HepG2 (cell line): ENCODE measurements around the gene PLA2G2A. TPM values are rescaled to one million over a fixed set of nuclear protein-coding genes. Genes with fewer than 3 reads are reported as not detected.

ENCODE experiments used
- FLYWCH1 ChIP-seq: sonication (generic); formaldehyde crosslinking; IDR thresholded peaks from 2 replicates; pipeline ENCODE4 v1.8.1; 2023; ENCODE audit warnings: mild to moderate bottlenecking, missing genetic modification reagents
- FOXA3 ChIP-seq: IDR thresholded peaks from 2 replicates; pipeline ENCODE4 v1.6.1; 2016; ENCODE audit warnings: missing genetic modification reagents, missing compliant biosample characterization
- FOXP1 ChIP-seq, 2 experiments: fragments of 450-650 bp in 1 of 2; IDR thresholded peaks; 2 replicates each; pipeline ENCODE4 v1.6.1; 2017 to 2018; ENCODE audit warnings: antibody characterized with exemption in 1 of 2
- GABPB1 ChIP-seq: IDR thresholded peaks from 2 replicates; pipeline ENCODE4 v1.6.1; 2016; ENCODE audit warnings: mild to moderate bottlenecking, missing genetic modification reagents, moderate library complexity, missing compliant biosample characterization
- GTF3A ChIP-seq: sonication (generic); formaldehyde crosslinking; conservative IDR thresholded peaks from 2 replicates; pipeline ENCODE4 v1.4.0; 2020; ENCODE audit warnings: mild to moderate bottlenecking, missing genetic modification reagents
- HNRNPL ChIP-seq: fragments of 200-400 bp; formaldehyde crosslinking; IDR thresholded peaks from 2 replicates; pipeline ENCODE4 v1.6.1; 2017; ENCODE audit warnings: mild to moderate bottlenecking, low read depth, low read length
- JUND ChIP-seq: sonication (generic); formaldehyde crosslinking; IDR thresholded peaks from 2 replicates; pipeline ENCODE4 v1.8.0; 2022; ENCODE audit warnings: mild to moderate bottlenecking, missing genetic modification reagents
- PHB2 ChIP-seq: fragments of 450-650 bp; IDR thresholded peaks from 2 replicates; pipeline ENCODE4 v1.6.1; 2018; ENCODE audit not compliant: partially characterized antibody
- REPIN1 ChIP-seq: sonication (generic); formaldehyde crosslinking; IDR thresholded peaks from 2 replicates; pipeline ENCODE4 v1.8.0; 2022; ENCODE audit warnings: missing genetic modification reagents, low read depth, mild to moderate bottlenecking, borderline replicate concordance
- RNF2 ChIP-seq: fragments of 450-650 bp; conservative IDR thresholded peaks from 2 replicates; pipeline ENCODE4 v1.6.1; 2016; ENCODE audit warnings: low read depth
- SIX1 ChIP-seq: sonication (generic); formaldehyde crosslinking; IDR thresholded peaks from 2 replicates; pipeline ENCODE4 v1.4.0; 2020; ENCODE audit warnings: missing genetic modification reagents, borderline replicate concordance
- TRIM24 ChIP-seq: sonication (generic); formaldehyde crosslinking; IDR thresholded peaks from 2 replicates; pipeline ENCODE4 v1.8.0; 2022; ENCODE audit warnings: mild to moderate bottlenecking, missing genetic modification reagents
- YY1 ChIP-seq: IDR thresholded peaks from 2 replicates; pipeline ENCODE4 v1.6.1; 2011; ENCODE audit warnings: low read length, low read depth, moderate library complexity, mild to moderate bottlenecking; ENCODE audit not compliant: insufficient read depth, insufficient replicate concordance
- ZNF234 ChIP-seq: sonication (generic); formaldehyde crosslinking; conservative IDR thresholded peaks from 2 replicates; pipeline ENCODE4 v1.5.1; 2020; ENCODE audit warnings: mild to moderate bottlenecking, missing genetic modification reagents
- ZNF33A ChIP-seq: sonication (generic); formaldehyde crosslinking; IDR thresholded peaks from 2 replicates; pipeline ENCODE4 v1.5.1; 2020; ENCODE audit warnings: missing genetic modification reagents, mild to moderate bottlenecking, moderate library complexity, borderline replicate concordance
- ZNF44 ChIP-seq: sonication (generic); formaldehyde crosslinking; IDR thresholded peaks from 2 replicates; pipeline ENCODE4 v1.5.1; 2020; ENCODE audit warnings: mild to moderate bottlenecking, missing genetic modification reagents
- ZNF510 ChIP-seq: sonication (generic); formaldehyde crosslinking; IDR thresholded peaks from 2 replicates; pipeline ENCODE4 v1.4.0; 2020; ENCODE audit warnings: low read depth, mild to moderate bottlenecking, missing genetic modification reagents
- ZNF558 ChIP-seq: sonication (generic); formaldehyde crosslinking; IDR thresholded peaks from 2 replicates; pipeline ENCODE4 v1.9.0; 2022; ENCODE audit warnings: mild to moderate bottlenecking, missing genetic modification reagents, borderline replicate concordance
- ZNF746 ChIP-seq: sonication (generic); formaldehyde crosslinking; IDR thresholded peaks from 2 replicates; pipeline ENCODE4 v1.8.0; 2022; ENCODE audit warnings: mild to moderate bottlenecking, missing genetic modification reagents
- ZNF75D ChIP-seq: sonication (generic); formaldehyde crosslinking; IDR thresholded peaks from 2 replicates; pipeline ENCODE4 v1.8.1; 2023; ENCODE audit warnings: missing genetic modification reagents, mild to moderate bottlenecking, borderline replicate concordance
- ZNF773 ChIP-seq: sonication (generic); formaldehyde crosslinking; IDR thresholded peaks from 2 replicates; pipeline ENCODE4 v1.4.0; 2020; ENCODE audit warnings: missing genetic modification reagents, borderline replicate concordance
- ZNF792 ChIP-seq: IDR thresholded peaks from 2 replicates; pipeline ENCODE4 v1.6.1; 2016
- polyA plus RNA-seq, 8 experiments: library from polyadenylated mRNA; depleted of rRNA in 3 of 8; stranded (reverse) in 7 of 8; unstranded in 1 of 8; fragments of >200 nt; fragmentation: Illumina TruSeq in 4 of 8; extraction: Trizol in 4 of 8; gene quantifications; 2 replicates each; pipeline versions ENCODE4 v1.2.1 to v1.2.3, GENCODE V29; 2011 to 2016; ENCODE audit warnings: low read depth in 4 of 8, missing spikeins in 1 of 8, mixed read lengths in 1 of 8; ENCODE audit not compliant: insufficient read depth in 1 of 8
- total RNA-seq, 5 experiments: library from RNA; depleted of rRNA; stranded (reverse); fragments of >200 nt; fragmentation: Illumina TruSeq; extraction: Trizol; gene quantifications; 2 replicates each; pipeline ENCODE4 v1.2.3, GENCODE V29; 2016; ENCODE audit warnings: low read depth in 1 of 5
- TF ChIP-seq, protein P1 (sequence below): IDR thresholded peaks from 2 replicates; pipeline ENCODE4 v1.6.1; 2018; ENCODE audit warnings: missing genetic modification reagents
- TF ChIP-seq, protein P2 (sequence below): sonication (generic); formaldehyde crosslinking; IDR thresholded peaks from 2 replicates; pipeline ENCODE4 v1.4.0; 2020; ENCODE audit warnings: missing genetic modification reagents
- TF ChIP-seq, protein P3 (sequence below): sonication (generic); formaldehyde crosslinking; IDR thresholded peaks from 2 replicates; pipeline ENCODE4 v1.9.0; 2021; ENCODE audit warnings: mild to moderate bottlenecking, missing genetic modification reagents

Gene PLA2G2A
- total and polyA plus RNA-seq, 2 of the 13 experiments (the other 11 are each of a cell fraction or from before 2014, with no cell fraction given), result 0.35 to 30.3 TPM

- TF ChIP-seq, protein P1, sequence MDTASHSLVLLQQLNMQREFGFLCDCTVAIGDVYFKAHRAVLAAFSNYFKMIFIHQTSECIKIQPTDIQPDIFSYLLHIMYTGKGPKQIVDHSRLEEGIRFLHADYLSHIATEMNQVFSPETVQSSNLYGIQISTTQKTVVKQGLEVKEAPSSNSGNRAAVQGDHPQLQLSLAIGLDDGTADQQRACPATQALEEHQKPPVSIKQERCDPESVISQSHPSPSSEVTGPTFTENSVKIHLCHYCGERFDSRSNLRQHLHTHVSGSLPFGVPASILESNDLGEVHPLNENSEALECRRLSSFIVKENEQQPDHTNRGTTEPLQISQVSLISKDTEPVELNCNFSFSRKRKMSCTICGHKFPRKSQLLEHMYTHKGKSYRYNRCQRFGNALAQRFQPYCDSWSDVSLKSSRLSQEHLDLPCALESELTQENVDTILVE (CRISPR knock-in tag), result peak; percentile 88
- no peak for TF ChIP-seq FOXP1 (IDR thresholded peaks at IDR 0.05)
- TF ChIP-seq FOXP1 (CRISPR knock-in tag; IDR thresholded peaks at IDR 0.05), result peak; percentile 95
- peak; percentile 59; the same call in 1 of the 2 replicates for TF ChIP-seq ZNF792
- TF ChIP-seq REPIN1 (CRISPR knock-in tag), result no peak
- TF ChIP-seq ZNF234 (CRISPR knock-in tag), result no peak
- TF ChIP-seq ZNF746, result no peak
- no peak for TF ChIP-seq ZNF33A (CRISPR knock-in tag)
- peak; percentile 81; the same call in 1 of the 2 replicates for TF ChIP-seq SIX1 (CRISPR knock-in tag)
- no peak for TF ChIP-seq PHB2
- no peak for TF ChIP-seq FLYWCH1 (CRISPR knock-in tag)
- TF ChIP-seq YY1, result no peak
- no peak for TF ChIP-seq HNRNPL
- TF ChIP-seq GTF3A (CRISPR knock-in tag), result no peak
- no peak for TF ChIP-seq TRIM24
- no peak for TF ChIP-seq RNF2
- TF ChIP-seq JUND, result no peak
- TF ChIP-seq, protein P2, sequence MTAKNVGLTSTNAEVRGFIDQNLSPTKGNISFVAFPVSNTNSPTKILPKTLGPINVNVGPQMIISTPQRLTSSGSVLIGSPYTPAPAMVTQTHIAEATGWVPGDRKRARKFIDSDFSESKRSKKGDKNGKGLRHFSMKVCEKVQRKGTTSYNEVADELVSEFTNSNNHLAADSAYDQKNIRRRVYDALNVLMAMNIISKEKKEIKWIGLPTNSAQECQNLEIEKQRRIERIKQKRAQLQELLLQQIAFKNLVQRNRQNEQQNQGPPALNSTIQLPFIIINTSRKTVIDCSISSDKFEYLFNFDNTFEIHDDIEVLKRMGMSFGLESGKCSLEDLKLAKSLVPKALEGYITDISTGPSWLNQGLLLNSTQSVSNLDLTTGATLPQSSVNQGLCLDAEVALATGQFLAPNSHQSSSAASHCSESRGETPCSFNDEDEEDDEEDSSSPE (CRISPR knock-in tag), result no peak
- TF ChIP-seq FOXA3 (CRISPR knock-in tag), result peak; percentile 98
- no peak for TF ChIP-seq ZNF773
- no peak for TF ChIP-seq ZNF75D
- TF ChIP-seq ZNF44 (CRISPR knock-in tag), result no peak
- no peak for TF ChIP-seq ZNF558 (CRISPR knock-in tag)
- no peak for TF ChIP-seq ZNF510 (CRISPR knock-in tag)
- TF ChIP-seq, protein P3, sequence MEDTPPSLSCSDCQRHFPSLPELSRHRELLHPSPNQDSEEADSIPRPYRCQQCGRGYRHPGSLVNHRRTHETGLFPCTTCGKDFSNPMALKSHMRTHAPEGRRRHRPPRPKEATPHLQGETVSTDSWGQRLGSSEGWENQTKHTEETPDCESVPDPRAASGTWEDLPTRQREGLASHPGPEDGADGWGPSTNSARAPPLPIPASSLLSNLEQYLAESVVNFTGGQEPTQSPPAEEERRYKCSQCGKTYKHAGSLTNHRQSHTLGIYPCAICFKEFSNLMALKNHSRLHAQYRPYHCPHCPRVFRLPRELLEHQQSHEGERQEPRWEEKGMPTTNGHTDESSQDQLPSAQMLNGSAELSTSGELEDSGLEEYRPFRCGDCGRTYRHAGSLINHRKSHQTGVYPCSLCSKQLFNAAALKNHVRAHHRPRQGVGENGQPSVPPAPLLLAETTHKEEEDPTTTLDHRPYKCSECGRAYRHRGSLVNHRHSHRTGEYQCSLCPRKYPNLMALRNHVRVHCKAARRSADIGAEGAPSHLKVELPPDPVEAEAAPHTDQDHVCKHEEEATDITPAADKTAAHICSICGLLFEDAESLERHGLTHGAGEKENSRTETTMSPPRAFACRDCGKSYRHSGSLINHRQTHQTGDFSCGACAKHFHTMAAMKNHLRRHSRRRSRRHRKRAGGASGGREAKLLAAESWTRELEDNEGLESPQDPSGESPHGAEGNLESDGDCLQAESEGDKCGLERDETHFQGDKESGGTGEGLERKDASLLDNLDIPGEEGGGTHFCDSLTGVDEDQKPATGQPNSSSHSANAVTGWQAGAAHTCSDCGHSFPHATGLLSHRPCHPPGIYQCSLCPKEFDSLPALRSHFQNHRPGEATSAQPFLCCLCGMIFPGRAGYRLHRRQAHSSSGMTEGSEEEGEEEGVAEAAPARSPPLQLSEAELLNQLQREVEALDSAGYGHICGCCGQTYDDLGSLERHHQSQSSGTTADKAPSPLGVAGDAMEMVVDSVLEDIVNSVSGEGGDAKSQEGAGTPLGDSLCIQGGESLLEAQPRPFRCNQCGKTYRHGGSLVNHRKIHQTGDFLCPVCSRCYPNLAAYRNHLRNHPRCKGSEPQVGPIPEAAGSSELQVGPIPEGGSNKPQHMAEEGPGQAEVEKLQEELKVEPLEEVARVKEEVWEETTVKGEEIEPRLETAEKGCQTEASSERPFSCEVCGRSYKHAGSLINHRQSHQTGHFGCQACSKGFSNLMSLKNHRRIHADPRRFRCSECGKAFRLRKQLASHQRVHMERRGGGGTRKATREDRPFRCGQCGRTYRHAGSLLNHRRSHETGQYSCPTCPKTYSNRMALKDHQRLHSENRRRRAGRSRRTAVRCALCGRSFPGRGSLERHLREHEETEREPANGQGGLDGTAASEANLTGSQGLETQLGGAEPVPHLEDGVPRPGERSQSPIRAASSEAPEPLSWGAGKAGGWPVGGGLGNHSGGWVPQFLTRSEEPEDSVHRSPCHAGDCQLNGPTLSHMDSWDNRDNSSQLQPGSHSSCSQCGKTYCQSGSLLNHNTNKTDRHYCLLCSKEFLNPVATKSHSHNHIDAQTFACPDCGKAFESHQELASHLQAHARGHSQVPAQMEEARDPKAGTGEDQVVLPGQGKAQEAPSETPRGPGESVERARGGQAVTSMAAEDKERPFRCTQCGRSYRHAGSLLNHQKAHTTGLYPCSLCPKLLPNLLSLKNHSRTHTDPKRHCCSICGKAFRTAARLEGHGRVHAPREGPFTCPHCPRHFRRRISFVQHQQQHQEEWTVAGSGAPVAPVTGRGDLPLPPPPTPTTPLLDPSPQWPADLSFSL, result no peak
- TF ChIP-seq GABPB1, result no peak
Observed at GRCh38 chr1:19987719-19988118, 8.3 kb upstream of the PLA2G2A start (continued).
